Colonic mucosa (tissue), 4 donors: ENCODE results near the gene BLTP3A. TPM values are rescaled to one million over a fixed set of nuclear protein-coding genes. Genes with fewer than 3 reads are reported as not detected.

ENCODE experiments used
- DNase-seq: peaks from one replicate; pipeline ENCODE4 v3.0.0-alpha.2; 2020
- H3K27ac ChIP-seq: fragments of 200-600 bp; one replicate; pipeline ENCODE4 v1.8.0; 2021
- H3K27me3 ChIP-seq: fragments of 200-600 bp; one replicate; pipeline ENCODE4 v1.8.0; 2021
- H3K36me3 ChIP-seq: fragments of 200-600 bp; one replicate; pipeline ENCODE4 v1.8.0; 2021
- H3K4me1 ChIP-seq: fragments of 200-600 bp; one replicate; pipeline ENCODE4 v1.8.0; 2021; ENCODE audit warnings: mild to moderate bottlenecking
- H3K4me3 ChIP-seq: fragments of 200-600 bp; one replicate; pipeline ENCODE4 v1.8.0; 2021
- H3K9ac ChIP-seq, 2 donors: one replicate each; pipeline ENCODE4 v1.7.0; 2013; ENCODE audit warnings: control low read depth in 2 of 2, low read depth in 2 of 2, low read length in 2 of 2
- H3K9me3 ChIP-seq: fragments of 200-600 bp; one replicate; pipeline ENCODE4 v1.8.0; 2021
- intact Hi-C: fragments of 100-400 bp; cut with DNase I; formaldehyde crosslinking; loops from one replicate; pipeline ENCODE4 v1.14.1; 2022
- total RNA-seq, 2 donors: library from RNA; stranded (reverse); fragmentation: NEBNext Ultra II Directional in 1 of 2; extraction: Animal tissue kit (Norgen Biotek cat#: 25700) in 1 of 2; gene quantifications; one replicate each; pipeline ENCODE4 v1.2.1, GENCODE V29; 2021
- TF ChIP-seq, protein P1 (sequence below): fragments of 200-600 bp; IDR thresholded peaks from one replicate; pipeline ENCODE4 v1.8.0; 2022; ENCODE audit warnings: antibody characterized with exemption, mild to moderate bottlenecking
- donor health status: healthy.
- donor health status: DM: no; HTN: no; CAD: no.
- donor health status: DM: no; HTN: no; CAD: no.

BLTP3A gene
- total RNA-seq, 2 donors from 2014 or later, result 7.6 to 11.1 TPM

GRCh38 chr6:34788111-34788510 is 3.8 kb upstream of the BLTP3A start:
- no peak overlapping the region for H3K9ac ChIP-seq
- intact Hi-C loops, result no loop called here
- no peak overlapping the region for H3K27ac ChIP-seq
- no peaks in the 10 kb centered on the region for H3K36me3 ChIP-seq
- TF ChIP-seq, protein P1, sequence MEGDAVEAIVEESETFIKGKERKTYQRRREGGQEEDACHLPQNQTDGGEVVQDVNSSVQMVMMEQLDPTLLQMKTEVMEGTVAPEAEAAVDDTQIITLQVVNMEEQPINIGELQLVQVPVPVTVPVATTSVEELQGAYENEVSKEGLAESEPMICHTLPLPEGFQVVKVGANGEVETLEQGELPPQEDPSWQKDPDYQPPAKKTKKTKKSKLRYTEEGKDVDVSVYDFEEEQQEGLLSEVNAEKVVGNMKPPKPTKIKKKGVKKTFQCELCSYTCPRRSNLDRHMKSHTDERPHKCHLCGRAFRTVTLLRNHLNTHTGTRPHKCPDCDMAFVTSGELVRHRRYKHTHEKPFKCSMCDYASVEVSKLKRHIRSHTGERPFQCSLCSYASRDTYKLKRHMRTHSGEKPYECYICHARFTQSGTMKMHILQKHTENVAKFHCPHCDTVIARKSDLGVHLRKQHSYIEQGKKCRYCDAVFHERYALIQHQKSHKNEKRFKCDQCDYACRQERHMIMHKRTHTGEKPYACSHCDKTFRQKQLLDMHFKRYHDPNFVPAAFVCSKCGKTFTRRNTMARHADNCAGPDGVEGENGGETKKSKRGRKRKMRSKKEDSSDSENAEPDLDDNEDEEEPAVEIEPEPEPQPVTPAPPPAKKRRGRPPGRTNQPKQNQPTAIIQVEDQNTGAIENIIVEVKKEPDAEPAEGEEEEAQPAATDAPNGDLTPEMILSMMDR, result no peak
- DNase-seq, result no peak
- H3K27me3 ChIP-seq, result no peaks in the 10 kb centered on the region
- no peaks in the 10 kb centered on the region for H3K4me1 ChIP-seq
- H3K9me3 ChIP-seq, result no peaks in the 10 kb centered on the region
- H3K4me3 ChIP-seq, result no peak overlapping the region

GRCh38 chr6:34791164-34791700 is 651 bp upstream of the BLTP3A start:
- intact Hi-C loops, result no loop called here
- H3K36me3 ChIP-seq, result no peaks in the 10 kb centered on the region

DNA sequence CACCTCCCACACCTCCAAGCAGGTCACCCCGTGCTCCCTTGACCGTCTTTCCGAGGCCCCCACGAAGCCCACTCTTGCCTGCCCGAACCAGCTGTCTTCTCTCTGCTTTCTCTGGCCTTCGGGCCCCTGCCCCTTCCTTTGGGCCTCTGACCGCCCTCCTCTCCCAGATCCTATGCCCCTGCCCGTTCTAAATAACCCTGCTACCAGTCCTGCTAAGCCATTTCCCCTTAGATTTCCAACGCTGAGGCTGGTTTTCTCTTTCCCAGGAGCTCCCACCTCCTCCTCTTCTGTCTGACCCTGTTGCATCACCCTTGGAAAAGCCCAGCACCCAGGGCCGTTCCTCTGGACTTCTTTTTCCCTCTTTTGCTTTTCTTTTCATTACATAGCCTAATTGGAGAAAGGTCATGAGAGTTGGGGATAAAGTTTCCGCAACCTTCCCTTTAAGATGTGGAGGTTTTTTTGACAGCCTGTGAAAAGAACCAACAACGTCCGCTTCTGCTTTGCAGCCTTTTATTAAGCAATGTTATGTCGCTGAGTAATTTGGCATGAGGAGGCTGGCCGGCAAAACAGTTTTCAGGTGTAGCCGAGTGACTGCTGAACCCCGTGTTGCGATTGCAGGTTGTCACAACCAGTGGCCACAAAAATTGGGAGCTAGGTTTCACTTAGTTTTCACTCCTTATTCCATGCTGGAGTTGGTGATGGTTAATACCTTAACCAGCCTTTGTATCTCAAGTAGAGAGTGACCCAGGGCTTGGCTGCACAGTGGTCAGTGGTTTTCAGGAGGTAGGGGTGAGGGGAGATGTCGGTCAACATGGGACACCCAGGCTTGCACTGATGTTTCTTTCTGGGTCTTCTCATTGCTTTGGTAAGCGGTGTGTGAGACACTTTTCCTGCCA is 970 bp downstream of the BLTP3A start:
- Histone ChIP-seq H3K4me1 (no peaks in the 10 kb centered on the region), H3K27me3 (no peaks in the 10 kb centered on the region), H3K36me3 (no peaks in the 10 kb centered on the region), H3K9me3 (no peaks in the 10 kb centered on the region), H3K27ac (peak overlapping the region; percentile 85), H3K9ac (peak overlapping the region; percentile 80 to 86), H3K4me3 (peak overlapping the region; percentile 61)
- TF ChIP-seq, protein P1, result no peak
- intact Hi-C loops, result no loop called here
- DNase-seq, result peak; percentile 35

More at GRCh38 chr6:34791164-34791700, 651 bp upstream of the BLTP3A start:
- peak; percentile 72 for DNase-seq
- Histone ChIP-seq H3K9ac (peak overlapping the region; percentile 86 to 93), H3K27me3 (no peaks in the 10 kb centered on the region), H3K27ac (peak overlapping the region; percentile 85), H3K9me3 (no peaks in the 10 kb centered on the region), H3K4me1 (no peaks in the 10 kb centered on the region), H3K4me3 (peak overlapping the region; percentile 61)
- TF ChIP-seq, protein P1, result no peak

DNA sequence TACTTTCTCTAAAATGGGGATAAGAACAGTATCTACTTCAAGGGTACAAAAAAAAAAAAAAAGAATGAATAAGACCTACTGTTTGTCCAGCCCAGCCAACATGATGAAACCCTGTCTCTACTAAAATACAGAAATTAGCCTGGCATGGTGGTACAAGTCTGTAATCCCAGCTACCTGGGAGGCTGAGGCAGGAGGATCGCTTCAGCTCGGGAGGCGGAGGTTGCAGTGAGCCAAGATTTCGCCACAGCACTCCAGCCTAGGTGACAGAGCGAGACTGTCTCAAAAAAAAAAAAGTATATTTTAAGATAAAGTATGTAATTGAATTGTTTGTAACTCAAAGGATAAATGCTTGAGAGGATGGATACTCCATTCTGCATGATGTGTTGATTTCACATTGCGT is 2.0 kb downstream of the BLTP3A start:
- intact Hi-C loops, result no loop called here
- Histone ChIP-seq H3K4me1 (no peaks in the 10 kb centered on the region), H3K9ac (no peak overlapping the region), H3K4me3 (no peak overlapping the region), H3K9me3 (no peaks in the 10 kb centered on the region), H3K36me3 (no peaks in the 10 kb centered on the region), H3K27ac (no peak overlapping the region), H3K27me3 (no peaks in the 10 kb centered on the region)
- DNase-seq, result no peak
- TF ChIP-seq, protein P1, result no peak

DNA sequence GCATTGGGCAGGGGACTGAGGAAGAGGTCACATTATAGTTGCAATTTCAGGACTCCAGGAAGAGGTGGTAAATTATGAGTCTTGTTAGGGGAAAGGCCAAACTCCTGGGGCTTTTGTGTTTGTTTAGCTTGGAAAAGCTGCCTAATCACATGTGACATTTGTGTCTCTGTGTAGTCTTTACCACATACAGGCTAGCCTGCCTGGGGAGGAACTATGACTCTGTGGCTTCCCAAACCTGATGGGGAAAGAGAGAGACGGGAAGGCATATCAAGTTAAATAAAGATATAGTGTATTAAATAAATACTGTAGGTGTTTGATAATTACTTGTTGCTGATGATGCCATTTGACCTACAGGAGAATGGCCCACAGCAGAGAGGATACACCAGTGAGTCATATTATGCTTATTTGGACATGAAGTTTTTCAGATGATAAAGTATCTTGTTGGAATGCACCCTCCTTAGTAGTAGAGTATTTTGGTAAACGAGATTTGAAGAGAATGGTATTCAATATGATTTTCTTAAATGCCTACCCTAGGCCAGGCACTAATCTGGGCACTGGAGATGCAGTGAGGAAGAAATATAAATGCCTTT is 4.0 kb downstream of the BLTP3A start:
- intact Hi-C loops, result no loop called here
- Histone ChIP-seq H3K4me3 (no peak overlapping the region), H3K4me1 (no peaks in the 10 kb centered on the region), H3K9me3 (no peaks in the 10 kb centered on the region), H3K9ac (no peak overlapping the region), H3K27ac (no peak overlapping the region), H3K36me3 (no peaks in the 10 kb centered on the region), H3K27me3 (no peaks in the 10 kb centered on the region)
- no peak for DNase-seq
- TF ChIP-seq, protein P1, result no peak
